IMR-90 (cell line): Measurements from ENCODE around the gene ING3. TPM values are rescaled to one million over a fixed set of nuclear protein-coding genes. Genes with fewer than 3 reads are reported as not detected.
A peak's percentile ranks its signal among the peaks of the same experiment; 100 is the strongest.

Source experiments
- ATAC-seq: fragments of 200-7000 bp; cut with Tn5 transposase; 2 replicates; pipeline ENCODE4 v1.9.1; 2020; ENCODE audit warnings: low read depth, mild to moderate bottlenecking, moderate library complexity
- BruUV-seq: library from RNA; stranded (reverse); fragments of 400-500 nt; replicated peaks from 2 replicates; lab custom pipeline; 2021; lab: Mats Ljungman, UMichigan
- CTCF ChIA-PET: fragments of 300-600 bp; formaldehyde crosslinking; extraction: SDS; loops from one replicate; lab custom pipeline; 2021; ENCODE audit warnings: antibody characterized with exemption; lab: Yijun Ruan, JAX
- POLR2A ChIA-PET: fragments of 300-600 bp; sonication (Branson Sonifier 250); formaldehyde crosslinking; loops from one replicate; lab custom pipeline; 2022; ENCODE audit warnings: antibody characterized with exemption; ENCODE audit not compliant: unreplicated experiment; lab: Charles Lee
- DNase-seq: peaks from one replicate; pipeline ENCODE4 v3.0.0; 2013
- H2AFZ ChIP-seq: replicated peaks from 2 replicates; pipeline ENCODE3; 2013; ENCODE audit warnings: low read length, mild to moderate bottlenecking; ENCODE audit not compliant: poor library complexity
- H2AK5ac ChIP-seq: 2 replicates; pipeline ENCODE4 v1.6.1; 2013; ENCODE audit warnings: low read depth, low read length, inconsistent platforms
- H2AK9ac ChIP-seq: replicated peaks from 2 replicates; pipeline ENCODE3; 2013; ENCODE audit warnings: mild to moderate bottlenecking, low read depth, low read length, moderate library complexity; ENCODE audit not compliant: poor library complexity
- H2BK120ac ChIP-seq: 2 replicates; pipeline ENCODE4 v1.6.1; 2013; ENCODE audit warnings: low read depth, low read length, inconsistent platforms
- H2BK15ac ChIP-seq: 3 replicates; pipeline ENCODE4 v1.6.1; 2013; ENCODE audit warnings: low read depth, low read length, inconsistent platforms
- H2BK20ac ChIP-seq: 2 replicates; pipeline ENCODE4 v1.6.1; 2013; ENCODE audit warnings: low read depth, mild to moderate bottlenecking, inconsistent platforms, low read length, moderate library complexity
- H2BK5ac ChIP-seq: 2 replicates; pipeline ENCODE4 v1.6.1; 2013; ENCODE audit warnings: mild to moderate bottlenecking, low read depth, low read length, inconsistent platforms; ENCODE audit not compliant: poor library complexity, severe bottlenecking
- H3K14ac ChIP-seq: replicated peaks from 2 replicates; pipeline ENCODE4 v1.6.1; 2013; ENCODE audit warnings: low read depth, low read length, inconsistent platforms
- H3K18ac ChIP-seq: 2 replicates; pipeline ENCODE4 v1.6.1; 2013; ENCODE audit warnings: low read depth, low read length, control low read depth
- H3K23ac ChIP-seq: 2 replicates; pipeline ENCODE4 v1.6.1; 2013; ENCODE audit warnings: low read depth, low read length, inconsistent platforms
- H3K27ac ChIP-seq: 2 replicates; pipeline ENCODE4 v1.5.1; 2013; ENCODE audit warnings: mild to moderate bottlenecking, control low read depth, low read length; ENCODE audit not compliant: insufficient read depth
- H3K27me3 ChIP-seq: 2 replicates; pipeline ENCODE4 v1.6.1; 2013; ENCODE audit warnings: low read length; ENCODE audit not compliant: control insufficient read depth, insufficient read depth
- H3K36me3 ChIP-seq: 2 replicates; pipeline ENCODE4 v1.6.1; 2013; ENCODE audit warnings: low read length, mixed read lengths; ENCODE audit not compliant: control insufficient read depth, insufficient read depth
- H3K4ac ChIP-seq: 2 replicates; pipeline ENCODE4 v1.6.1; 2013; ENCODE audit warnings: low read depth, low read length, inconsistent platforms
- H3K4me1 ChIP-seq: 2 replicates; pipeline ENCODE4 v1.6.1; 2013; ENCODE audit warnings: low read length, mixed read lengths; ENCODE audit not compliant: control insufficient read depth, insufficient read depth
- H3K4me2 ChIP-seq: 2 replicates; pipeline ENCODE4 v1.6.1; 2013; ENCODE audit warnings: low read depth, mild to moderate bottlenecking, control low read depth, low read length, moderate library complexity
- H3K4me3 ChIP-seq: 2 replicates; pipeline ENCODE4 v1.5.1; 2013; ENCODE audit warnings: low read depth, mild to moderate bottlenecking, control low read depth, low read length, moderate library complexity; ENCODE audit not compliant: insufficient read depth
- H3K56ac ChIP-seq: 2 replicates; pipeline ENCODE4 v1.6.1; 2013; ENCODE audit warnings: low read length, inconsistent platforms; ENCODE audit not compliant: insufficient read depth; ENCODE audit errors: extremely low read depth
- H3K79me1 ChIP-seq, 2 experiments: 2 replicates each; pipeline ENCODE4 v1.6.1; 2013; ENCODE audit warnings: low read length in 2 of 2, inconsistent platforms in 1 of 2, low read depth in 1 of 2
- H3K9ac ChIP-seq: 2 replicates; pipeline ENCODE4 v1.6.1; 2013; ENCODE audit warnings: low read depth, low read length, control low read depth
- H3K9me1 ChIP-seq: 2 replicates; pipeline ENCODE4 v1.6.1; 2013; ENCODE audit warnings: low read length, inconsistent platforms; ENCODE audit not compliant: insufficient read depth
- H3K9me3 ChIP-seq: 2 replicates; pipeline ENCODE4 v1.6.1; 2013; ENCODE audit warnings: low read length; ENCODE audit not compliant: control insufficient read depth, insufficient read depth
- H4K20me1 ChIP-seq: 2 replicates; pipeline ENCODE4 v1.6.1; 2013; ENCODE audit warnings: low read length, inconsistent platforms; ENCODE audit not compliant: insufficient read depth
- H4K5ac ChIP-seq: 2 replicates; pipeline ENCODE4 v1.6.1; 2013; ENCODE audit warnings: mild to moderate bottlenecking, low read depth, low read length, control low read depth
- H4K8ac ChIP-seq, 2 experiments: 2 replicates each; pipeline ENCODE4 v1.6.1; 2013; ENCODE audit warnings: low read depth in 2 of 2, low read length in 2 of 2, control low read depth in 1 of 2, inconsistent platforms in 1 of 2
- H4K91ac ChIP-seq: 2 replicates; pipeline ENCODE4 v1.6.1; 2013; ENCODE audit warnings: low read depth, low read length, inconsistent platforms; ENCODE audit not compliant: insufficient read depth
- BHLHE40 ChIP-seq: fragments of 150-350 bp; IDR thresholded peaks from 2 replicates; pipeline ENCODE4 v1.6.1; 2016; ENCODE audit warnings: mild to moderate bottlenecking, low read depth, low read length
- CEBPB ChIP-seq: IDR thresholded peaks from 2 replicates; pipeline ENCODE4 v1.6.1; 2012; ENCODE audit warnings: low read depth, low read length, improper control_type of control experiment
- CHD1 ChIP-seq: IDR thresholded peaks from 2 replicates; pipeline ENCODE4 v1.6.1; 2012; ENCODE audit warnings: low read depth, low read length, improper control_type of control experiment
- CTCF ChIP-seq: conservative IDR thresholded peaks from 2 replicates; pipeline ENCODE4 v1.5.1; 2012; ENCODE audit warnings: mild to moderate bottlenecking, low read depth, low read length, improper control_type of control experiment
- ELK1 ChIP-seq: fragments of 150-350 bp; IDR thresholded peaks from 2 replicates; pipeline ENCODE4 v1.6.1; 2016; ENCODE audit warnings: low read depth, mild to moderate bottlenecking, low read length, moderate library complexity, borderline replicate concordance
- FOS ChIP-seq: fragments of 150-350 bp; IDR thresholded peaks from 2 replicates; pipeline ENCODE4 v1.6.1; 2016; ENCODE audit warnings: low read depth, low read length
- MAFK ChIP-seq: IDR thresholded peaks from 2 replicates; pipeline ENCODE4 v1.6.1; 2012; ENCODE audit warnings: low read depth, low read length, improper control_type of control experiment
- MXI1 ChIP-seq: IDR thresholded peaks from 2 replicates; pipeline ENCODE4 v1.6.1; 2012; ENCODE audit warnings: low read depth, mild to moderate bottlenecking, low read length, moderate library complexity, borderline replicate concordance
- POLR2A ChIP-seq: IDR thresholded peaks from 2 replicates; pipeline ENCODE4 v1.6.1; 2012; ENCODE audit warnings: mild to moderate bottlenecking, low read depth, low read length
- RAD21 ChIP-seq: IDR thresholded peaks from 2 replicates; pipeline ENCODE4 v1.6.1; 2012; ENCODE audit warnings: low read length, improper control_type of control experiment
- RCOR1 ChIP-seq: IDR thresholded peaks from 2 replicates; pipeline ENCODE4 v1.6.1; 2012; ENCODE audit warnings: mild to moderate bottlenecking, low read length, improper control_type of control experiment; ENCODE audit not compliant: insufficient replicate concordance
- RFX5 ChIP-seq: IDR thresholded peaks from 2 replicates; pipeline ENCODE4 v1.8.0; 2012; ENCODE audit warnings: low read depth, mild to moderate bottlenecking, low read length, moderate library complexity
- SMC3 ChIP-seq: fragments of 150-350 bp; IDR thresholded peaks from 2 replicates; pipeline ENCODE4 v1.6.1; 2016; ENCODE audit warnings: low read depth, mild to moderate bottlenecking, antibody characterized with exemption, low read length, moderate library complexity
- USF2 ChIP-seq: fragments of 150-350 bp; IDR thresholded peaks from 2 replicates; pipeline ENCODE4 v1.6.1; 2017; ENCODE audit warnings: mild to moderate bottlenecking, antibody characterized with exemption, low read length, low read depth
- WGBS, 2 experiments: methylation state at CpG; one replicate each; pipeline versions ENCODE4 v1.1.5 to v1.1.7; 2013; ENCODE audit warnings: missing lambda C conversion rate in 2 of 2; ENCODE audit not compliant: insufficient read length in 1 of 2; ENCODE audit errors: extremely low coverage in 2 of 2; 5-methylcytosine and 5-hydroxymethylcytosine counted together
- dilution Hi-C: fragments of 300-500 bp; cut with HindIII; formaldehyde crosslinking; loops from one replicate; pipeline ENCODE4 v1.14.3; 2018; ENCODE audit warnings: low sequenced_read_pairs; ENCODE audit not compliant: unreplicated experiment
- in situ Hi-C: fragments of 300-500 bp; cut with MboI; formaldehyde crosslinking; loops from 3 replicates; pipeline ENCODE4 v1.14.3; 2019; ENCODE audit warnings: low sequenced_read_pairs, inconsistent platforms, mixed read lengths
- intact Hi-C: fragments of 100-400 bp; cut with micrococcal nuclease; formaldehyde crosslinking; loops from 2 replicates; pipeline ENCODE4 v1.10.0; 2022
- polyA plus RNA-seq, 3 experiments: library from polyadenylated mRNA; depleted of rRNA; stranded (reverse); fragments of >200 nt; gene quantifications; 2 replicates each; pipeline ENCODE4 v1.2.3, GENCODE V29; 2012; ENCODE audit warnings: low replicate concordance in 1 of 3
- total RNA-seq: library from RNA; depleted of rRNA; stranded (reverse); fragments of >200 nt; gene quantifications from 2 replicates; pipeline ENCODE4 v1.2.3, GENCODE V29; 2012

The ING3 gene
- total and polyA plus RNA-seq, 2 of the 4 experiments (the other 2 are of a cell fraction): 7.2 to 11.3 TPM

- in situ Hi-C loops: loop anchor here (25.0 kb wide), 1 partner anchor 341 kb away; the partner anchor contains the start of gene WNT16
- peak; percentile 91 for DNase-seq
- H3K4me1 ChIP-seq: peaks cover 10% of the 10 kb centered on the region
- no peak for TF ChIP-seq CTCF
- no peak for TF ChIP-seq RFX5
- no peak for TF ChIP-seq ELK1
- TF ChIP-seq RCOR1: no peak
- no peak for TF ChIP-seq SMC3
- TF ChIP-seq CHD1: no peak
- no peak for TF ChIP-seq MAFK
- no peak for TF ChIP-seq USF2
- TF ChIP-seq FOS: no peak
- TF ChIP-seq RAD21: no peak
- no peak for TF ChIP-seq CEBPB
- TF ChIP-seq BHLHE40: no peak
- no peak for TF ChIP-seq POLR2A
- TF ChIP-seq MXI1: no peak
Observed at GRCh38 chr7:120996333-120996987, 45.9 kb downstream of the ING3 start.

More at GRCh38 chr7:120996333-120996987, 45.9 kb downstream of the ING3 start:
- H2BK120ac ChIP-seq: peak overlapping the region; percentile 73
- H4K20me1 ChIP-seq: no peaks in the 10 kb centered on the region
- no TSS peak for BruUV-seq
- whole genome bisulfite sequencing, 2 experiments: no CpG with 5 or more reads among the region's 2 CpGs
- H2BK5ac ChIP-seq: peak overlapping the region; percentile 41
- peaks cover 8% of the 10 kb centered on the region; the same call in 1 of the 2 replicates for H3K9me1 ChIP-seq
- no peaks in the 10 kb centered on the region for H3K9me3 ChIP-seq
- H4K91ac ChIP-seq: 0 out of 2 replicates have a peak overlapping the region, but pooled peaks have one; percentile 23
- H3K23ac ChIP-seq: no peak overlapping the region
- intact Hi-C loops (no loop called here), dilution Hi-C loops (loop anchor here (25.0 kb wide), 1 partner anchor 91 kb away; no protein-coding TSS in a partner anchor)
- peak overlapping the region; percentile 32; the same call in 1 of the 2 replicates for H3K4me2 ChIP-seq
- peak overlapping the region; percentile 30 for H3K14ac ChIP-seq
- H3K56ac ChIP-seq: no peak overlapping the region
- peak overlapping the region; percentile 28; the same call in 1 of the 2 replicates for H3K27ac ChIP-seq
- peak overlapping the region; percentile 68; the same call in 2 of the 3 replicates for H2BK15ac ChIP-seq
- no peak overlapping the region for H3K4me3 ChIP-seq
- H2BK20ac ChIP-seq: peak overlapping the region; percentile 72; the same call in 1 of the 2 replicates
- ATAC-seq: peak; percentile 59
- peak overlapping the region; percentile 64; the same call in 1 of the 2 replicates for H3K4ac ChIP-seq
- H2AK9ac ChIP-seq: no peak overlapping the region
- H3K36me3 ChIP-seq: no peaks in the 10 kb centered on the region; the same call in 1 of the 2 replicates
- no peak overlapping the region for H3K9ac ChIP-seq
- H3K79me1 ChIP-seq: peaks cover 16 to 56% of the 10 kb centered on the region in 2 experiments
- peak overlapping the region; percentile 63; the same call in 1 of the 2 replicates for H3K18ac ChIP-seq
- peak overlapping the region; percentile 67 for H2AK5ac ChIP-seq
- H3K27me3 ChIP-seq: no peaks in the 10 kb centered on the region
- peak overlapping the region in 1 of 2 experiments; percentile 60; a peak in 1 of 4 replicates for H4K8ac ChIP-seq
- no peak overlapping the region for H4K5ac ChIP-seq
- CTCF ChIA-PET: interaction anchor here (0.5 to 2.2 kb wide), 3 partner anchors 10 to 103 kb away, joined by 3 to 6 read pairs (median 3); no protein-coding TSS in a partner anchor
- POLR2A ChIA-PET: interaction anchor here (0.6 kb wide), 3 partner anchors 32 to 349 kb away, joined by 3 to 8 read pairs (median 4); no protein-coding TSS in a partner anchor
- no peak overlapping the region for H2AFZ ChIP-seq
